GM12892 (cell line): ENCODE results near the gene PRR16.

ENCODE experiments used
- POLR2A ChIP-seq: IDR thresholded peaks from 2 replicates; pipeline ENCODE4 v1.6.1; 2011; ENCODE audit warnings: low read depth, low read length, control low read depth
- POLR2AphosphoS5 ChIP-seq: IDR thresholded peaks from 2 replicates; pipeline ENCODE4 v1.6.1; 2011; ENCODE audit warnings: low read depth, low read length, control low read depth
- TAF1 ChIP-seq: IDR thresholded peaks from 2 replicates; pipeline ENCODE4 v1.6.1; 2011; ENCODE audit warnings: low read depth, mild to moderate bottlenecking, control low read depth, low read length, borderline replicate concordance

- TF ChIP-seq POLR2AphosphoS5 (no peak), POLR2A (no peak), TAF1 (no peak)
Measured at GRCh38 chr5:120613729-120614128, 149.6 kb downstream of the PRR16 start.
